Esophagus muscularis mucosa (tissue), 3 donors: ENCODE data around the gene GRID1.

Experiments used
- POLR2AphosphoS5 ChIP-seq, 2 donors: sonication (generic); formaldehyde crosslinking; IDR thresholded peaks; one replicate each; pipeline ENCODE4 v1.6.1; 2017; ENCODE audit warnings: antibody characterized with exemption in 2 of 2
- TF ChIP-seq, protein P1 (sequence below), 3 experiments: fragments of 200-600 bp in 2 of 3; fragments of 450-650 bp in 1 of 3; sonication (generic) in 2 of 3; IDR thresholded peaks; one replicate each; pipeline ENCODE4 v1.5.1; 2017 to 2019; ENCODE audit warnings: antibody characterized with exemption in 3 of 3, mild to moderate bottlenecking in 2 of 3, moderate library complexity in 1 of 3

GRCh38 chr10:85650791-85651496 is 715.7 kb downstream of the GRID1 start:
- TF ChIP-seq, protein P1, sequence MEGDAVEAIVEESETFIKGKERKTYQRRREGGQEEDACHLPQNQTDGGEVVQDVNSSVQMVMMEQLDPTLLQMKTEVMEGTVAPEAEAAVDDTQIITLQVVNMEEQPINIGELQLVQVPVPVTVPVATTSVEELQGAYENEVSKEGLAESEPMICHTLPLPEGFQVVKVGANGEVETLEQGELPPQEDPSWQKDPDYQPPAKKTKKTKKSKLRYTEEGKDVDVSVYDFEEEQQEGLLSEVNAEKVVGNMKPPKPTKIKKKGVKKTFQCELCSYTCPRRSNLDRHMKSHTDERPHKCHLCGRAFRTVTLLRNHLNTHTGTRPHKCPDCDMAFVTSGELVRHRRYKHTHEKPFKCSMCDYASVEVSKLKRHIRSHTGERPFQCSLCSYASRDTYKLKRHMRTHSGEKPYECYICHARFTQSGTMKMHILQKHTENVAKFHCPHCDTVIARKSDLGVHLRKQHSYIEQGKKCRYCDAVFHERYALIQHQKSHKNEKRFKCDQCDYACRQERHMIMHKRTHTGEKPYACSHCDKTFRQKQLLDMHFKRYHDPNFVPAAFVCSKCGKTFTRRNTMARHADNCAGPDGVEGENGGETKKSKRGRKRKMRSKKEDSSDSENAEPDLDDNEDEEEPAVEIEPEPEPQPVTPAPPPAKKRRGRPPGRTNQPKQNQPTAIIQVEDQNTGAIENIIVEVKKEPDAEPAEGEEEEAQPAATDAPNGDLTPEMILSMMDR (IDR thresholded peaks at IDR 0.05), result no peak
- no peak for TF ChIP-seq POLR2AphosphoS5 (IDR thresholded peaks at IDR 0.05)
